ENCODE data around the gene TANK.

TANK gene

DNA sequence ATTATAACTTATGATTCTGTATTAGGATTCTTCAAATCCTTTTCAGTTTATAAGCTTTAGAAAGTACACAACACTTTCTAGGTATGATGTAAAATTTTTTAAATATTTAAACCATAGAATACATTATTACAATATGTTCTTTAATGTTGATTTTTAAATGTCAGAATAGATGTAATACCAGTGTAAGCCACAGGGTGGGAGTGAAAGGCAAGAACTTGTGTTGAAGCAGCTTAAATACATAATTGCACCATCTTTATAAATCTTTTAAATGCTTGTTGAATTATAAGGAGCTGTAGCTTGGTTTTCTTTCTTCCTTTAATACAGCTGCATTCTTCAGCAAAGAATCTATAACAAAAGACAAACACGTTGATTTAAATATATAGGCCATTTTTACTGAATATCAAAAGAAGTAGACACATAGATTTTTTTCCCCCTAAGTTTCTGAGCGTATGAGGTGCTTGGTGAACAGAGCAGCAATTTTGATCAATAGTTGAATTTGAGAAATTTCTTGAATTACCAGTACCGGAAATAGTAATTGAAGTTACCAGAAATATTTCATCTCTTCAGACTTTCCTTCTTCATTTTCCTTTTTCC lies 63.0 kb downstream of the TANK start:
- TF ChIP-seq FOXP2 (optimal IDR thresholded peaks at IDR 0.05; ENCODE audit: borderline replicate concordance, extremely low read depth, extremely low read length, insufficient read depth), result no peak
- no peak for TF ChIP-seq SIN3A (IDR thresholded peaks at IDR 0.05; ENCODE audit: borderline replicate concordance, insufficient read depth, low read length)
- no peak for TF ChIP-seq TAF1 (IDR thresholded peaks at IDR 0.05; ENCODE audit: borderline replicate concordance, insufficient read depth, low read length)
- TF ChIP-seq, protein P1, sequence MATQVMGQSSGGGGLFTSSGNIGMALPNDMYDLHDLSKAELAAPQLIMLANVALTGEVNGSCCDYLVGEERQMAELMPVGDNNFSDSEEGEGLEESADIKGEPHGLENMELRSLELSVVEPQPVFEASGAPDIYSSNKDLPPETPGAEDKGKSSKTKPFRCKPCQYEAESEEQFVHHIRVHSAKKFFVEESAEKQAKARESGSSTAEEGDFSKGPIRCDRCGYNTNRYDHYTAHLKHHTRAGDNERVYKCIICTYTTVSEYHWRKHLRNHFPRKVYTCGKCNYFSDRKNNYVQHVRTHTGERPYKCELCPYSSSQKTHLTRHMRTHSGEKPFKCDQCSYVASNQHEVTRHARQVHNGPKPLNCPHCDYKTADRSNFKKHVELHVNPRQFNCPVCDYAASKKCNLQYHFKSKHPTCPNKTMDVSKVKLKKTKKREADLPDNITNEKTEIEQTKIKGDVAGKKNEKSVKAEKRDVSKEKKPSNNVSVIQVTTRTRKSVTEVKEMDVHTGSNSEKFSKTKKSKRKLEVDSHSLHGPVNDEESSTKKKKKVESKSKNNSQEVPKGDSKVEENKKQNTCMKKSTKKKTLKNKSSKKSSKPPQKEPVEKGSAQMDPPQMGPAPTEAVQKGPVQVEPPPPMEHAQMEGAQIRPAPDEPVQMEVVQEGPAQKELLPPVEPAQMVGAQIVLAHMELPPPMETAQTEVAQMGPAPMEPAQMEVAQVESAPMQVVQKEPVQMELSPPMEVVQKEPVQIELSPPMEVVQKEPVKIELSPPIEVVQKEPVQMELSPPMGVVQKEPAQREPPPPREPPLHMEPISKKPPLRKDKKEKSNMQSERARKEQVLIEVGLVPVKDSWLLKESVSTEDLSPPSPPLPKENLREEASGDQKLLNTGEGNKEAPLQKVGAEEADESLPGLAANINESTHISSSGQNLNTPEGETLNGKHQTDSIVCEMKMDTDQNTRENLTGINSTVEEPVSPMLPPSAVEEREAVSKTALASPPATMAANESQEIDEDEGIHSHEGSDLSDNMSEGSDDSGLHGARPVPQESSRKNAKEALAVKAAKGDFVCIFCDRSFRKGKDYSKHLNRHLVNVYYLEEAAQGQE (IDR thresholded peaks at IDR 0.05; ENCODE audit: insufficient read depth in 1 of 2, low read depth in 2 of 2, low read length in 2 of 2), result no peak
- TF ChIP-seq POLR2AphosphoS5 (IDR thresholded peaks at IDR 0.05; ENCODE audit: low read depth, low read length), result no peak

DNA sequence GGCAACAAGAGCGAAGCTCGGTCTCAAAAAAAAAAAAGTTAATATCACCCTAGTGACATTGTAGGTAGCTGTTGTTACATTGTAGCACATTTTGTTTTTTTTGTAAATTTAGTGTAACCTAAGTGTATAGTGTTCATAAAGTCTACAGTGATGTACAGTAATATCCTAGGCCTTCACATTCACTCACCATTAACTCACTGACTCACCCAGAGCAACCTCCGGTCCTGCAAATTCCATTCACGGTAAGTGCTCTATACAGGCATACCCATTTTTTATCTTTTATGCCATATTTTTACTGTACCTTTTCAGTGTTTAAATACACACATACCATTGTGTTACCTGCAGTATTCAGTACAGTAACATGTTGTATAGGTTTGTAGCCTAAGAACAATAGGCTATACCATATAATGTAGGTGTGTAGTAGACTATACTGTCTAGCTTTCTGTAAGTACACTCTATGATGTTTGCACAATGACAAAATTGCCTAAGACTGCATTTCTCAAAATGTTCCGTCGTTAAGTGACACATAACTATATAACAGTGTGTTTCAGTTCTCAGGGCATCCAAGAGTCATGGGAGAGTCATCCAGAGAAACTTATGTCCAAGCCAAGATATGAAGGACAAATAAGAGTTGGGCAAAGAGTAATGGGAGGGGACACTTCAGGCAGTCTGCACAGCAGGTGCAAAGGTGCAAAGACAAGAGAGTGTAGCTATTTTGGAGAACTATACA lies 68.4 kb downstream of the TANK start:
- TF ChIP-seq POLR2AphosphoS5 (IDR thresholded peaks at IDR 0.05; ENCODE audit: low read depth, low read length) (no peak), FOXP2 (optimal IDR thresholded peaks at IDR 0.05; ENCODE audit: borderline replicate concordance, extremely low read depth, extremely low read length, insufficient read depth) (no peak), TAF1 (IDR thresholded peaks at IDR 0.05; ENCODE audit: borderline replicate concordance, insufficient read depth, low read length) (no peak), SIN3A (IDR thresholded peaks at IDR 0.05; ENCODE audit: borderline replicate concordance, insufficient read depth, low read length) (no peak)
- TF ChIP-seq, protein P1 (IDR thresholded peaks at IDR 0.05; ENCODE audit: insufficient read depth in 1 of 2, low read depth in 2 of 2, low read length in 2 of 2), result no peak

DNA sequence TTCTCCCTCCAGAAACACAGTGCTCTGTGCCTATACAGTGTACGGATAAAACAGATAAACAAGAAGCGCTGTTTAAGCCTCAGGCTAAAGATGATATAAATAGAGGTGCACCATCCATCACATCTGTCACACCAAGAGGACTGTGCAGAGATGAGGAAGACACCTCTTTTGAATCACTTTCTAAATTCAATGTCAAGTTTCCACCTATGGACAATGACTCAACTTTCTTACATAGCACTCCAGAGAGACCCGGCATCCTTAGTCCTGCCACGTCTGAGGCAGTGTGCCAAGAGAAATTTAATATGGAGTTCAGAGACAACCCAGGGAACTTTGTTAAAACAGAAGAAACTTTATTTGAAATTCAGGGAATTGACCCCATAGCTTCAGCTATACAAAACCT lies 70.7 kb downstream of the TANK start:
- TF ChIP-seq SIN3A (IDR thresholded peaks at IDR 0.05; ENCODE audit: borderline replicate concordance, insufficient read depth, low read length) (no peak), FOXP2 (optimal IDR thresholded peaks at IDR 0.05; ENCODE audit: borderline replicate concordance, extremely low read depth, extremely low read length, insufficient read depth) (no peak), TAF1 (IDR thresholded peaks at IDR 0.05; ENCODE audit: borderline replicate concordance, insufficient read depth, low read length) (no peak), POLR2AphosphoS5 (IDR thresholded peaks at IDR 0.05; ENCODE audit: low read depth, low read length) (no peak)
- TF ChIP-seq, protein P1 (IDR thresholded peaks at IDR 0.05; ENCODE audit: insufficient read depth in 1 of 2, low read depth in 2 of 2, low read length in 2 of 2), result no peak

DNA sequence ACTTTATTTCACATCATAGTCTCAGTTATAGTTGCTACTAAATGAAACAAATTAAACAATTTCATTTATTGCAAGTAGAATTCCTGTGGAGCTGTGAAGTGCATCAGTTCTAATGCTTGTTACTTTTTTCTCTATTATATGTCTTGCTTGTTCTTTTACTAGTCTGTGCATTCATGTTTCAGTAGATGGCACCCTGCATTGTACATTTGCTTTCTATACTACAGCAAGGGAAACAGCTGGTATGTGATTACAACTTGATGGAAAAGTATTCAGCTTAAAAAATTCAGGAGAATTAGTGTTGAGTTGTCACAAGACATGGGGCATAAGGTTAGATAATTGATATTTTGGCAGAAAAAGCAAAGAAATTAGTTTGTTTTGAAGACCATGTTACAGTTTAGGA lies 72.3 kb downstream of the TANK start:
- no peak for TF ChIP-seq FOXP2 (optimal IDR thresholded peaks at IDR 0.05; ENCODE audit: borderline replicate concordance, extremely low read depth, extremely low read length, insufficient read depth)
- TF ChIP-seq TAF1 (IDR thresholded peaks at IDR 0.05; ENCODE audit: borderline replicate concordance, insufficient read depth, low read length), result no peak
- no peak for TF ChIP-seq POLR2AphosphoS5 (IDR thresholded peaks at IDR 0.05; ENCODE audit: low read depth, low read length)
- no peak for TF ChIP-seq SIN3A (IDR thresholded peaks at IDR 0.05; ENCODE audit: borderline replicate concordance, insufficient read depth, low read length)
- TF ChIP-seq, protein P1 (IDR thresholded peaks at IDR 0.05; ENCODE audit: insufficient read depth in 1 of 2, low read depth in 2 of 2, low read length in 2 of 2), result no peak

All from PFSK-1 (cell line).